Prostate gland (tissue), 2 donors: Measurements from ENCODE around the gene C13orf42. TPM values are rescaled to one million over a fixed set of nuclear protein-coding genes. Genes with fewer than 3 reads are reported as not detected.

Experiments used
- DNase-seq: peaks from one replicate; pipeline ENCODE4 v3.0.0-alpha.2; 2019; ENCODE audit warnings: low spot score
- H3K27ac ChIP-seq, 2 donors: fragments of 200-600 bp; sonication (generic); 2 replicates each; pipeline ENCODE4 v1.5.1; 2017 to 2019
- H3K27me3 ChIP-seq: fragments of 200-600 bp; sonication (generic); replicated peaks from 2 replicates; pipeline ENCODE4 v1.5.1; 2019; ENCODE audit not compliant: insufficient read depth
- H3K36me3 ChIP-seq, 2 donors: fragments of 200-600 bp; sonication (generic); 1 replicate in 1 of 2; 2 replicates in 1 of 2; pipeline versions ENCODE4 v1.5.1 to v1.8.1; 2017 to 2019
- H3K4me1 ChIP-seq: fragments of 200-600 bp; sonication (generic); replicated peaks from 2 replicates; pipeline ENCODE4 v1.5.1; 2019
- H3K4me3 ChIP-seq, 2 donors: fragments of 200-600 bp; sonication (generic); 2 replicates each; pipeline ENCODE4 v1.5.1; 2017 to 2019
- H3K9me3 ChIP-seq: fragments of 200-600 bp; sonication (generic); 2 replicates; pipeline ENCODE4 v1.5.1; 2017
- CTCF ChIP-seq, 4 experiments: fragments of 200-600 bp in 2 of 4; fragments of 450-650 bp in 2 of 4; sonication (generic) in 2 of 4; IDR thresholded peaks; 1 replicate in 3 of 4; 2 replicates in 1 of 4; pipeline ENCODE4 v1.5.1; 2016 to 2019; ENCODE audit warnings: antibody characterized with exemption in 4 of 4, mild to moderate bottlenecking in 2 of 4, moderate library complexity in 2 of 4
- POLR2A ChIP-seq: fragments of 450-650 bp; IDR thresholded peaks from one replicate; pipeline ENCODE4 v1.6.1; 2016; ENCODE audit warnings: antibody characterized with exemption, mild to moderate bottlenecking
- POLR2AphosphoS5 ChIP-seq: sonication (generic); formaldehyde crosslinking; IDR thresholded peaks from one replicate; pipeline ENCODE4 v1.6.1; 2017; ENCODE audit warnings: antibody characterized with exemption
- WGBS: methylation state at CpG from one replicate; pipeline ENCODE4 v1.1.5; 2018; 5-methylcytosine and 5-hydroxymethylcytosine counted together
- intact Hi-C: fragments of 100-400 bp; cut with DNase I; formaldehyde crosslinking; loops from one replicate; pipeline ENCODE4 v1.14.2; 2022
- total RNA-seq, 2 donors: library from RNA; depleted of rRNA; stranded (reverse); fragments of >200 nt; gene quantifications; one replicate each; pipeline ENCODE4 v1.1.0, GENCODE V29; 2016

Gene C13orf42
- total RNA-seq, 2 donors from 2014 or later: 0.57 TPM; not detected in 1

GRCh38 chr13:51050021-51050830 lies 60.8 kb downstream of the C13orf42 start:
- 81% methylated on average over 14 of the region's 14 CpGs for WGBS
- Histone ChIP-seq H3K36me3 (no peaks in the 10 kb centered on the region), H3K4me1 (no peaks in the 10 kb centered on the region), H3K4me3 (no peak overlapping the region), H3K27me3 (no peaks in the 10 kb centered on the region), H3K9me3 (no peaks in the 10 kb centered on the region), H3K27ac (no peak overlapping the region)
- intact Hi-C loops: no loop called here
- TF ChIP-seq CTCF (IDR thresholded peaks at IDR 0.05) (no peak), POLR2AphosphoS5 (no peak), POLR2A (no peak)
- no peak for DNase-seq

GRCh38 chr13:51048616-51049015 lies 62.5 kb downstream of the C13orf42 start:
- Histone ChIP-seq H3K27me3 (no peaks in the 10 kb centered on the region), H3K4me1 (no peaks in the 10 kb centered on the region), H3K36me3 (no peaks in the 10 kb centered on the region), H3K27ac (no peak overlapping the region), H3K4me3 (no peak overlapping the region), H3K9me3 (no peaks in the 10 kb centered on the region)
- DNase-seq: no peak
- no peak for TF ChIP-seq POLR2AphosphoS5
- TF ChIP-seq CTCF (IDR thresholded peaks at IDR 0.05): no peak
- TF ChIP-seq POLR2A: no peak
- intact Hi-C loops: no loop called here

GRCh38 chr13:51048166-51048461 lies 63.0 kb downstream of the C13orf42 start:
- WGBS: 78% methylated on average over 2 of the region's 2 CpGs
- Histone ChIP-seq H3K27me3 (no peaks in the 10 kb centered on the region), H3K36me3 (no peaks in the 10 kb centered on the region), H3K27ac (no peak overlapping the region), H3K4me1 (no peaks in the 10 kb centered on the region), H3K4me3 (no peak overlapping the region), H3K9me3 (no peaks in the 10 kb centered on the region)
- intact Hi-C loops: no loop called here
- no peak for DNase-seq
- TF ChIP-seq CTCF (IDR thresholded peaks at IDR 0.05): no peak
- TF ChIP-seq POLR2AphosphoS5: no peak
- TF ChIP-seq POLR2A: no peak

- Histone ChIP-seq H3K9me3 (no peaks in the 10 kb centered on the region), H3K4me3 (no peak overlapping the region), H3K27ac (no peak overlapping the region), H3K36me3 (no peaks in the 10 kb centered on the region), H3K4me1 (no peaks in the 10 kb centered on the region), H3K27me3 (no peaks in the 10 kb centered on the region)
- intact Hi-C loops: no loop called here
- TF ChIP-seq CTCF (IDR thresholded peaks at IDR 0.05) (no peak), POLR2AphosphoS5 (no peak), POLR2A (no peak)
- WGBS: 91% methylated on average over 6 of the region's 6 CpGs
- DNase-seq: no peak
Measured at GRCh38 chr13:51047434-51048165, 63.5 kb downstream of the C13orf42 start.

GRCh38 chr13:51045451-51045850 lies 65.6 kb downstream of the C13orf42 start:
- intact Hi-C loops: no loop called here
- 80% methylated on average over 5 of the region's 5 CpGs for WGBS

More at GRCh38 chr13:51045451-51045850, 65.6 kb downstream of the C13orf42 start:
- Histone ChIP-seq H3K4me1 (no peaks in the 10 kb centered on the region), H3K9me3 (no peaks in the 10 kb centered on the region), H3K36me3 (no peaks in the 10 kb centered on the region), H3K4me3 (no peak overlapping the region), H3K27ac (no peak overlapping the region), H3K27me3 (no peaks in the 10 kb centered on the region)
- no peak for DNase-seq
- TF ChIP-seq CTCF (IDR thresholded peaks at IDR 0.05): no peak
- TF ChIP-seq POLR2A: no peak
- no peak for TF ChIP-seq POLR2AphosphoS5
